ENCODE data around the gene FANCI.

GRCh38 chr15:89205991-89206585 is 37.7 kb upstream of the FANCI start:
- TF ChIP-seq CTCF (IDR thresholded peaks at IDR 0.05; ENCODE audit: low read depth, low read length) (no peak), EZH2phosphoT487 (IDR thresholded peaks at IDR 0.05; ENCODE audit: low read depth) (no peak)

Measured in OCI-LY3 (cell line).